ENCODE data around the gene DOK4. TPM values are rescaled to one million over a fixed set of nuclear protein-coding genes. Genes with fewer than 3 reads are reported as not detected.

Gene DOK4
- total RNA-seq, 1 experiment from 2014 or later, result 14.4 TPM

- TF ChIP-seq ZBTB33 (IDR thresholded peaks at IDR 0.05; ENCODE audit: extremely low read depth, insufficient replicate concordance, low read length) (no peak), JUND (IDR thresholded peaks at IDR 0.05) (no peak), SIN3A (IDR thresholded peaks at IDR 0.05; ENCODE audit: low read depth) (no peak)
Observed at GRCh38 chr16:57424583-57424982, 61.7 kb downstream of the DOK4 start (continued).

GRCh38 chr16:57423152-57423551, 63.1 kb downstream of the DOK4 start:
- Histone ChIP-seq H3K27ac (ENCODE audit: low read depth, low read length) (no peak overlapping the region), H4K20me1 (ENCODE audit: insufficient read depth) (no peaks in the 10 kb centered on the region), H3K4me3 (replicated peaks in 1 of 2; ENCODE audit: low read depth in 1 of 2, low read length in 2 of 2) (no peak overlapping the region), H3K4me2 (ENCODE audit: low read length) (no peak overlapping the region), H3K9me2 (ENCODE audit: insufficient read depth) (no peaks in the 10 kb centered on the region), H3K4me1 (ENCODE audit: control insufficient read depth in 1 of 2, insufficient read depth in 2 of 2, low read length in 2 of 2) (peaks cover 9 to 14% of the 10 kb centered on the region in 2 experiments; a peak in 3 of 4 replicates), H3K9me3 (ENCODE audit: control insufficient read depth in 1 of 2, insufficient read depth in 1 of 2, low read depth in 1 of 2, low read length in 2 of 2) (no peaks in the 10 kb centered on the region), H3K36me3 (ENCODE audit: control insufficient read depth in 1 of 2, insufficient read depth in 2 of 2, low read length in 2 of 2) (peaks cover under 1 to 2% of the 10 kb centered on the region in 2 experiments; a peak in 3 of 4 replicates), H3K9ac (ENCODE audit: low read length) (no peak overlapping the region), H3K27me3 (ENCODE audit: insufficient read depth, low read length) (no peaks in the 10 kb centered on the region), H2AFZ (ENCODE audit: low read depth, low read length, poor library complexity, severe bottlenecking) (no peak overlapping the region), H3K79me2 (ENCODE audit: insufficient read depth, low read length) (no peaks in the 10 kb centered on the region)
- TF ChIP-seq EGR1 (IDR thresholded peaks at IDR 0.05; ENCODE audit: low read depth), result no peak
- TF ChIP-seq EZH2phosphoT487 (IDR thresholded peaks at IDR 0.05; ENCODE audit: borderline replicate concordance), result no peak
- TF ChIP-seq TCF7L2 (IDR thresholded peaks at IDR 0.05; ENCODE audit: borderline replicate concordance, extremely low read depth, insufficient read depth, insufficient read length), result no peak
- no peak for TF ChIP-seq SIN3A (IDR thresholded peaks at IDR 0.05; ENCODE audit: low read depth)
- no peak for TF ChIP-seq ATF3 (IDR thresholded peaks at IDR 0.05)
- no peak for TF ChIP-seq ZNF274 (IDR thresholded peaks at IDR 0.05; ENCODE audit: low read depth, low read length)
- TF ChIP-seq ZFX (IDR thresholded peaks at IDR 0.05), result no peak
- intact Hi-C loops (cut with micrococcal nuclease), result no loop called here
- no TSS peak for BruUV-seq (replicated peaks)
- DNase-seq (ENCODE audit: low read depth, low spot score), result no peak
- ChIA-PET POLR2A (no interaction called here), RAD21 (ENCODE audit: low non-redundant PET in 1 of 2, low total read pairs in 2 of 2, uncharacterized antibody in 2 of 2, unreplicated experiment in 2 of 2) (no interaction called here), CTCF (interaction anchor here (1.1 to 2.1 kb wide), 3 partner anchors 97 to 121 kb away, joined by 3 to 9 read pairs (median 8); no protein-coding TSS in a partner anchor)
- no peak for ATAC-seq
